Ishikawa (cell line): ENCODE data around the gene ZMIZ1.

Source experiments
- EP300 ChIP-seq: IDR thresholded peaks from 2 replicates; pipeline ENCODE4 v1.6.1; 2012; ENCODE audit warnings: borderline replicate concordance
- RAD21 ChIP-seq: IDR thresholded peaks from 2 replicates; pipeline ENCODE4 v1.6.1; 2012; ENCODE audit warnings: low read depth
- TAF1 ChIP-seq: IDR thresholded peaks from 2 replicates; pipeline ENCODE4 v1.6.1; 2012; ENCODE audit warnings: low read depth, mild to moderate bottlenecking
- USF1 ChIP-seq: IDR thresholded peaks from 2 replicates; pipeline ENCODE4 v1.6.1; 2012

DNA sequence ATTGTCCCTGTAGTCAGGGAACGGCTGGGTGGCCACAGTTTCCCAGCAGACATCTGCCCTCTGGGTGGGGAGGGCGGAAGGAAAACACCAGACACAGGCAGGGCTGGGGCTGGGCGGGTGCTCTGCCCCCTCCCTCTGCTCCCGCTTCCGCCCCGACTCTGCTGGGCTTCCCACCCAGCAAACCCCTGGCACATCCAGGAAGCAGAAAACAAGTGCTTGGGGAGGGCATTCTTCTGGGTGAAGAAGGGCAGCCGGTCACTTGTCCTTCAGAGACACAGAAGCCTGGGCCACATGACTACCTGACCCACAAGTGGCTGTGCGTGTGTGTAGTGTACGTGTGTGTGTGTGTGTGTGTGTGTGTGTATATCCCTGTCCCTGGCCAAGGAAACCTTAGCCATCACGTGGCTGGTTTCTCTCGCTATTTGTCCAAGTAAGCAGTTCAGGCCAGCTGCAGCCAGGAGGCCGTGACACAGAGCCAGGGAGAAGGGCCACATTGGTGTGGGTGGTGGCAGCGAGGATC lies 77.9 kb downstream of the ZMIZ1 start:
- TF ChIP-seq TAF1 (no peak), USF1 (peak; percentile 55), RAD21 (no peak), EP300 (no peak)
